ENCODE results near the gene CETN3. TPM values are rescaled to one million over a fixed set of nuclear protein-coding genes. Genes with fewer than 3 reads are reported as not detected.

Gene CETN3
- total and polyA plus RNA-seq, 9 of the 15 experiments (the other 6 are each of a cell fraction or from before 2014, with no cell fraction given): 43.3 to 113 (median 82.4) TPM

GRCh38 chr5:90347462-90347861, 62.1 kb downstream of the CETN3 start (continued):
- TF ChIP-seq, protein P1, sequence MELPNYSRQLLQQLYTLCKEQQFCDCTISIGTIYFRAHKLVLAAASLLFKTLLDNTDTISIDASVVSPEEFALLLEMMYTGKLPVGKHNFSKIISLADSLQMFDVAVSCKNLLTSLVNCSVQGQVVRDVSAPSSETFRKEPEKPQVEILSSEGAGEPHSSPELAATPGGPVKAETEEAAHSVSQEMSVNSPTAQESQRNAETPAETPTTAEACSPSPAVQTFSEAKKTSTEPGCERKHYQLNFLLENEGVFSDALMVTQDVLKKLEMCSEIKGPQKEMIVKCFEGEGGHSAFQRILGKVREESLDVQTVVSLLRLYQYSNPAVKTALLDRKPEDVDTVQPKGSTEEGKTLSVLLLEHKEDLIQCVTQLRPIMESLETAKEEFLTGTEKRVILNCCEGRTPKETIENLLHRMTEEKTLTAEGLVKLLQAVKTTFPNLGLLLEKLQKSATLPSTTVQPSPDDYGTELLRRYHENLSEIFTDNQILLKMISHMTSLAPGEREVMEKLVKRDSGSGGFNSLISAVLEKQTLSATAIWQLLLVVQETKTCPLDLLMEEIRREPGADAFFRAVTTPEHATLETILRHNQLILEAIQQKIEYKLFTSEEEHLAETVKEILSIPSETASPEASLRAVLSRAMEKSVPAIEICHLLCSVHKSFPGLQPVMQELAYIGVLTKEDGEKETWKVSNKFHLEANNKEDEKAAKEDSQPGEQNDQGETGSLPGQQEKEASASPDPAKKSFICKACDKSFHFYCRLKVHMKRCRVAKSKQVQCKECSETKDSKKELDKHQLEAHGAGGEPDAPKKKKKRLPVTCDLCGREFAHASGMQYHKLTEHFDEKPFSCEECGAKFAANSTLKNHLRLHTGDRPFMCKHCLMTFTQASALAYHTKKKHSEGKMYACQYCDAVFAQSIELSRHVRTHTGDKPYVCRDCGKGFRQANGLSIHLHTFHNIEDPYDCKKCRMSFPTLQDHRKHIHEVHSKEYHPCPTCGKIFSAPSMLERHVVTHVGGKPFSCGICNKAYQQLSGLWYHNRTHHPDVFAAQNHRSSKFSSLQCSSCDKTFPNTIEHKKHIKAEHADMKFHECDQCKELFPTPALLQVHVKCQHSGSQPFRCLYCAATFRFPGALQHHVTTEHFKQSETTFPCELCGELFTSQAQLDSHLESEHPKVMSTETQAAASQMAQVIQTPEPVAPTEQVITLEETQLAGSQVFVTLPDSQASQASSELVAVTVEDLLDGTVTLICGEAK (IDR thresholded peaks at IDR 0.05): no peak
- TF ChIP-seq, protein P1 (CRISPR knock-in tag; IDR thresholded peaks at IDR 0.05): no peak
- TF ChIP-seq CXXC5 (CRISPR knock-in tag; IDR thresholded peaks at IDR 0.05) (no peak), MEIS2 (IDR thresholded peaks at IDR 0.05; ENCODE audit: partially characterized antibody) (no peak), CREB3L1 (IDR thresholded peaks at IDR 0.05; ENCODE audit: borderline replicate concordance, low read depth) (no peak), BACH1 (tag; IDR thresholded peaks at IDR 0.05) (no peak), HNRNPL (IDR thresholded peaks at IDR 0.05; ENCODE audit: low read depth, low read length) (no peak), ZNF584 (CRISPR knock-in tag; IDR thresholded peaks at IDR 0.05; ENCODE audit: low read depth) (no peak), ZNF316 (IDR thresholded peaks at IDR 0.05) (no peak), HNRNPH1 (optimal IDR thresholded peaks at IDR 0.05; ENCODE audit: low read depth, low read length) (no peak), HNRNPK (IDR thresholded peaks at IDR 0.05; ENCODE audit: low read depth, low read length, poor library complexity, severe bottlenecking) (no peak), HDAC2 (IDR thresholded peaks at IDR 0.05) (no peak), ATF7 (IDR thresholded peaks at IDR 0.05) (no peak), ZBTB8A (IDR thresholded peaks at IDR 0.05; ENCODE audit: partially characterized antibody) (no peak), MTA2 (IDR thresholded peaks at IDR 0.05; ENCODE audit: low read depth) (no peak)

All from K562 (cell line).